GM06990 (cell line): Measurements from ENCODE around the gene CRYBA4.

Experiments used
- DNase-seq: peaks from one replicate; pipeline ENCODE4 v3.0.0-alpha.2; 2011; ENCODE audit not compliant: insufficient read length; ENCODE audit errors: extremely low read depth
- H3K27me3 ChIP-seq: replicated peaks from 2 replicates; pipeline ENCODE4 v1.6.0; 2011; ENCODE audit warnings: low read length; ENCODE audit not compliant: control insufficient read depth, insufficient read depth
- H3K36me3 ChIP-seq: 2 replicates; pipeline ENCODE4 v1.5.1; 2011; ENCODE audit warnings: low read length; ENCODE audit not compliant: control insufficient read depth, insufficient read depth
- H3K4me3 ChIP-seq: replicated peaks from 2 replicates; pipeline ENCODE4 v1.5.1; 2011; ENCODE audit warnings: low read depth, mild to moderate bottlenecking, control low read depth, low read length
- CTCF ChIP-seq: IDR thresholded peaks from 2 replicates; pipeline ENCODE4 v1.5.1; 2011; ENCODE audit warnings: low read length, control low read depth, mild to moderate bottlenecking, inconsistent platforms; ENCODE audit not compliant: insufficient read depth, poor library complexity, severe bottlenecking

Gene CRYBA4

DNA sequence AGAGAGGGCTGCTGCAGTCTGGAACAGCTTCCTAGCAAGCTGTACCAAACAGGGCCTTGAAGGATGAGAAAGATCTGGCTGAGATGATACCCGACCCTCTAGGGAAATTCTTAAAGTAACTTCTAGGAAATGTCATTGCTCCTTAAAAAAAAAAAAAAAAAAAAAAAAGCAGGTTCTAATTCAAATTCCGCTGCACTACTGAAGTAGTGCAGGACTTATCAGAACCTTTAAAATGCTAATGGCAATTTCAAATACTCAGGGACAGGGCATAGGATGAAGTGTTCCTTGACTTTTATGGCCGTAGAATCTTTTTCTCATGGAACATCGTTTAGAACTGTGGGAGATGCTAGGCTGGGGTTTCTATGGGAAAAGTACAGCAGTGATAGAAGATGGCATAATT lies 48.7 kb downstream of the CRYBA4 start:
- no peaks in the 10 kb centered on the region for H3K27me3 ChIP-seq

DNA sequence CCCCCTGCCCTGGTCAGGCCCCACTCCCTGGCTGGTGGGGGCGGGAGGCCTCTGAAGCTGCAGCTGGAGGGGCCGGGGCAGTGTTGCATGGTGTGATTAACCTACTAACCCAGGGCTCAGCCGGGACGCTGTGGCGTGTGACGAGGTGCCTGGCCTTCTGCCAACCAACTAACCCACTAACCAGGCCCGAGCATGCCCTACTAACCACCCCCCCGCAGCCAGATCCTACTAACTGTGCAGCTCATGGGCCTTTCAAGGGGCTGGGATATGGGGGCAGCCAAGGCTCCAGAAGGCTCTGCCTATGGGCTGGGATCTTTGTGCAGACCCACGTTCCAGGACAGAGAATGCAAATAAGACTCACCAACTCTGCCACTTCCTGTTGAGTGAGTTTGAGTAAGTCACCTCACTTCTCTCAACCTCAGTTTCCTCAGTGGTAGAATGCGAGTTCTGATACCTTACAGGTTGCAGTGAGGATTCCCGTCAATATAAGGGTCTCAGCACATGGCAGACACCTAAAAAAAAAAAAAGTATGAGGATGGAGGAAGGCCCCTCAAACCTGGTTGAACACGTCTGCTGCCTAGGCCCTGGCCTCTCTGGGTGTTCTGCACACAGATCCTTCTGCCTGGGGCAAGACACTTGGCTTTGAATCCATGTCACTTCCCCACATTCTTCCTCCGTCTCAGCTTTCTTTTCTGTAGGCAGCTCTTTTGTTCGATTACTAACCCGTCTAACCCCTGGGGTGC lies 49.7 kb downstream of the CRYBA4 start:
- H3K27me3 ChIP-seq: no peaks in the 10 kb centered on the region
- TF ChIP-seq CTCF: no peak
- peak; percentile 86 for DNase-seq
- H3K4me3 ChIP-seq: peak overlapping the region; percentile 6; the same call in 1 of the 2 replicates
- no peaks in the 10 kb centered on the region for H3K36me3 ChIP-seq

More for the DNA sequence above, 48.7 kb downstream of the CRYBA4 start:
- H3K36me3 ChIP-seq: no peaks in the 10 kb centered on the region
- no peak overlapping the region for H3K4me3 ChIP-seq
- no peak for TF ChIP-seq CTCF
- DNase-seq: no peak

DNA sequence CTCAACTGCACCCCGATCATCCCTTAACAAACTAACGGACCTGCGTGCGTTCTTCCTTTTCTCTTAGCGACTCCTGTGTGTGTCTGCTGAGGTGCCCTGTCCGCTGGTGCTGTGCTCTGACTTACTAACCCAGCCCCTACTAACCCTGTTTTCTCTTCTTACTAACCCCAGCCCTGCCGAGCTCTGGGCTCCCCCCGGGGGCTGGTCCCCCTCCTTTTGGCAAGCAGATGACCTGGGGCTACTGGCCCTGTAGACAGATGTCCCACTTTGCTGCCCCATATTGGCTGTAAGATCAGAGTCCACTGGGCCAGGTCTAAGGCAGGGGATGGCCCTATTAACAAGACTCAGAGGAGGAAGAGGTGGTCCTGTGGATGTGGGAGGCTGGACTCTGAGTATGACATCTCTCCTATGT lies 50.3 kb downstream of the CRYBA4 start:
- no peak for DNase-seq
- Histone ChIP-seq H3K27me3 (no peaks in the 10 kb centered on the region), H3K4me3 (peak overlapping the region; percentile 7), H3K36me3 (no peaks in the 10 kb centered on the region)
- no peak for TF ChIP-seq CTCF

DNA sequence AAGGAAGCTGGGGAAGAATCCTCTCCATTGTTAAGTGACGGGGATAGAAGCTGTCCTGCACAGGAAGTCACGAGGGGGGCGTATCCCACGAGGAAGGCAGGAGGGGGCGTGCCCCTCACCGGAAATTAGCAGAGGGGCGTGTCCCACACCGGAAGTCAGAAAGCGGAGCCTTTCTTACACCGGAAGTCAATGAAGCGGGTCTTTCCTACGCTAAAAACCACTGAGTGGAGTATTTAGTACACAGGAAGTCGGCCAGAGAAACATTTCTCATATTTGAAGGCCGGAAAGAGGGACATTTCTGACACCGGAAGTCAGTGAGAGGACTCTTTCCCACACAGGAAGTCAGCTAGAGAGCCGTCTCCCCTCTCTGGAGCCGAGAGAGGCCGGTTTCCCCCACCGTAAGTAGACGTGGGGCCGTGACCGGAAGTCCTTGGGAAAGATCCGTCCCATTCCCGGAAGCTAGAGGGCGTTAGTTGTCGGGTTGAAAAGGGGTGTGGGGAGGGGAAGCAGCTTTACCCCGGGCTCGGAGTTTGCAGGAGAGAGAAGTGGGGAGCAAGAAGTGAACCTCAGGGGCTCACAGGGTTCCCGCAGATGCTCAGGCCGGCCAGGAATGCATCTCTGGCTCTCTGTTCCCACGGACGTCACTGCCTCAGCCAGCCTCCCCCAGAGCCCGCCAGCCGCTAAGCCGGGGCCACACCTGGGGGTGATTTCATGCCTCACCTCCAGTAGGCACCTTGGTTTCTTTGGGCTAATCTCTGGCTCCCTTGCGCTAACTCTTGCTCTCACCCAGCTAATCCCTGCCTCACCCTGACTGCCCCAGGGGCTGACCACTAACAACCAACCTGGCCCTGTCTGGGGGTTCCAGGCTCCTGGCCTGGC lies 51.1 kb downstream of the CRYBA4 start:
- DNase-seq: peak; percentile 92
- no peaks in the 10 kb centered on the region for H3K36me3 ChIP-seq
- H3K4me3 ChIP-seq: peak overlapping the region; percentile 92
- TF ChIP-seq CTCF: peak; percentile 51
- H3K27me3 ChIP-seq: no peaks in the 10 kb centered on the region

- no peak for TF ChIP-seq CTCF
- Histone ChIP-seq H3K27me3 (no peaks in the 10 kb centered on the region), H3K36me3 (no peaks in the 10 kb centered on the region), H3K4me3 (peak overlapping the region; percentile 92)
- no peak for DNase-seq
Measured at GRCh38 chr22:26673486-26673885, 51.7 kb downstream of the CRYBA4 start.
